Measurements from ENCODE around the gene ALAD. TPM values are rescaled to one million over a fixed set of nuclear protein-coding genes. Genes with fewer than 3 reads are reported as not detected.

ALAD gene
- total and polyA plus RNA-seq, 2 of the 13 experiments (the other 11 are each of a cell fraction or from before 2014, with no cell fraction given): 21.8 to 30.1 TPM

GRCh38 chr9:113401027-113401792 is at the start of gene ALAD (continued):
- TF ChIP-seq SRY (CRISPR knock-in tag; IDR thresholded peaks at IDR 0.05) (no peak), HIC2 (CRISPR knock-in tag; IDR thresholded peaks at IDR 0.05; ENCODE audit: low read depth) (no peak; the same call in 1 of the 2 replicates), ZSCAN5A (CRISPR knock-in tag; IDR thresholded peaks at IDR 0.05; ENCODE audit: borderline replicate concordance) (no peak), SNAI1 (CRISPR knock-in tag; IDR thresholded peaks at IDR 0.05; ENCODE audit: borderline replicate concordance) (no peak), PHF8 (CRISPR knock-in tag; IDR thresholded peaks at IDR 0.05) (peak; percentile 75), MAFG (CRISPR knock-in tag; IDR thresholded peaks at IDR 0.05) (no peak), SMAD3 (CRISPR knock-in tag; IDR thresholded peaks at IDR 0.05) (peak; percentile 84; the same call in 1 of the 2 replicates), NFAT5 (CRISPR knock-in tag; IDR thresholded peaks at IDR 0.05) (no peak), ZFYVE20 (CRISPR knock-in tag; IDR thresholded peaks at IDR 0.05; ENCODE audit: borderline replicate concordance, low read depth) (no peak), KLF6 (CRISPR knock-in tag; IDR thresholded peaks at IDR 0.05) (0 out of 2 replicates have a peak, but pooled peaks have one; percentile 53), NFE2L1 (CRISPR knock-in tag; IDR thresholded peaks at IDR 0.05; ENCODE audit: borderline replicate concordance) (no peak), REPIN1 (CRISPR knock-in tag; IDR thresholded peaks at IDR 0.05; ENCODE audit: borderline replicate concordance, low read depth) (peak; percentile 93; the same call in 1 of the 2 replicates), PBX3 (CRISPR knock-in tag; IDR thresholded peaks at IDR 0.05; ENCODE audit: borderline replicate concordance) (no peak), POGK (CRISPR knock-in tag; conservative IDR thresholded peaks at IDR 0.05) (peak; percentile 89), TAF15 (IDR thresholded peaks at IDR 0.05; ENCODE audit: low read depth, low read length, poor library complexity, severe bottlenecking) (no peak), ZNF3 (CRISPR knock-in tag; IDR thresholded peaks at IDR 0.05) (no peak), ZNF354B (CRISPR knock-in tag; IDR thresholded peaks at IDR 0.05) (no peak)

Data from HepG2 (cell line).